Activated CD8-positive, alpha-beta T cell treated with anti-CD3 and anti-CD28 coated beads for 36 hours (primary cell): ENCODE measurements around the gene CALY. TPM values are rescaled to one million over a fixed set of nuclear protein-coding genes. Genes with fewer than 3 reads are reported as not detected.

Source experiments
- ATAC-seq: fragments of 200-7000 bp; cut with Tn5 transposase; one replicate; pipeline ENCODE4 v1.10.0; 2021; ENCODE audit warnings: mild to moderate bottlenecking, moderate library complexity
- CTCF ChIA-PET: fragments of 350-600 bp; sonication (Branson Sonifier 250); formaldehyde crosslinking; loops from one replicate; lab custom pipeline; 2021; ENCODE audit warnings: antibody characterized with exemption; lab: Charles Lee
- POLR2A ChIA-PET: fragments of 350-600 bp; sonication (Branson Sonifier 250); formaldehyde crosslinking; loops from one replicate; lab custom pipeline; 2021; ENCODE audit warnings: antibody characterized with exemption; lab: Charles Lee
- DNase-seq: peaks from one replicate; pipeline ENCODE4 v3.0.0-alpha.2; 2020
- H3K27ac Mint-ChIP-seq: one replicate; pipeline ENCODE4 v1.8.0; 2021; ENCODE audit warnings: mild to moderate bottlenecking, mixed read lengths
- H3K27me3 Mint-ChIP-seq: one replicate; pipeline ENCODE4 v1.8.0; 2021; ENCODE audit warnings: mixed read lengths
- H3K36me3 Mint-ChIP-seq: one replicate; pipeline ENCODE4 v1.8.0; 2021; ENCODE audit warnings: low read depth, mixed read lengths
- H3K4me1 Mint-ChIP-seq: one replicate; pipeline ENCODE4 v1.8.0; 2021; ENCODE audit warnings: low read depth, mixed read lengths
- H3K4me3 Mint-ChIP-seq: one replicate; pipeline ENCODE4 v1.8.0; 2021; ENCODE audit warnings: mild to moderate bottlenecking, moderate library complexity, mixed read lengths
- H3K9me3 Mint-ChIP-seq: one replicate; pipeline ENCODE4 v1.8.0; 2021; ENCODE audit warnings: mixed read lengths
- CTCF ChIP-seq: fragments of 200-600 bp; IDR thresholded peaks from one replicate; pipeline ENCODE4 v1.8.0; 2022; ENCODE audit warnings: antibody characterized with exemption, mild to moderate bottlenecking
- intact Hi-C: fragments of 100-400 bp; cut with micrococcal nuclease; formaldehyde crosslinking; loops from one replicate; pipeline ENCODE4 v1.10.0; 2022
- total RNA-seq, 2 experiments: library from RNA; stranded (reverse); gene quantifications; one replicate each; pipeline ENCODE4 v1.2.3, GENCODE V29; 2021

Gene CALY
- total RNA-seq, 2 experiments from 2014 or later: not detected

DNA sequence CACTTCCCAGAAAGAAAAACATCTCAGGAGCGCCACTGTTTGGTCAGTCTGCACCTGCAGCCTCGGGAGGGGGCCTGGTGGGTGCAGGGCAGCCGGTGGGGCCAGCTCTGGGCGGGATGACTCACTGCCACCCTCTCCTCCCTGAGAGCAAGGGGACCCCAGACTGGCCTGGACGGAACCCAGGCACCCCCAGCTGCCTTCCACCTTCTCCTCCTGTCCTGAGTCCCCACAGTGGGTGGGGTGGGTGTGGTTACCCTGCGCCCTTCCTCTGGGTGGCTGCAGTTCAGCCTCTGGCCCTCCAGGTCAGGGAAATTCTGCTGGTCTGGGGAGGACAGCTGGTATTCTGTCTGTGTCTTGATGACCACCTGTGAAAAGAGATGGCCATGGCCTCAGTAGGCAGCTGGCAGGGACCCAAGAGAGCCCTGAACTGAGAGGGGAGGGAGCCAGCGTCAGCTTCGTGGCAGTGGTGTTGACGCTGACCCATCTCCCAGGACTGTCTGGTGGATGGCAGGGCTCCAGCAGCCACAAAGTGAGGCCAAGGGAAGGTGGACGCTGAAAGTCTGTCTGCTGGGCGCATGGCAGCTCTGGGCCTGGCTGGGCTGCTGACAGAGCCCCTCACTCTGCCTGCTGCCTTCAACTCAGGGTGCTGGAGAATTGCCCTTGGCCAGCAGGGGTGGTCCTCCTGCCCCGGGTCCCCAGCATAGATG is 8.9 kb downstream of the CALY start:
- peaks cover 43% of the 10 kb centered on the region for H3K27me3 Mint-ChIP-seq
- H3K4me3 Mint-ChIP-seq: no peak overlapping the region

DNA sequence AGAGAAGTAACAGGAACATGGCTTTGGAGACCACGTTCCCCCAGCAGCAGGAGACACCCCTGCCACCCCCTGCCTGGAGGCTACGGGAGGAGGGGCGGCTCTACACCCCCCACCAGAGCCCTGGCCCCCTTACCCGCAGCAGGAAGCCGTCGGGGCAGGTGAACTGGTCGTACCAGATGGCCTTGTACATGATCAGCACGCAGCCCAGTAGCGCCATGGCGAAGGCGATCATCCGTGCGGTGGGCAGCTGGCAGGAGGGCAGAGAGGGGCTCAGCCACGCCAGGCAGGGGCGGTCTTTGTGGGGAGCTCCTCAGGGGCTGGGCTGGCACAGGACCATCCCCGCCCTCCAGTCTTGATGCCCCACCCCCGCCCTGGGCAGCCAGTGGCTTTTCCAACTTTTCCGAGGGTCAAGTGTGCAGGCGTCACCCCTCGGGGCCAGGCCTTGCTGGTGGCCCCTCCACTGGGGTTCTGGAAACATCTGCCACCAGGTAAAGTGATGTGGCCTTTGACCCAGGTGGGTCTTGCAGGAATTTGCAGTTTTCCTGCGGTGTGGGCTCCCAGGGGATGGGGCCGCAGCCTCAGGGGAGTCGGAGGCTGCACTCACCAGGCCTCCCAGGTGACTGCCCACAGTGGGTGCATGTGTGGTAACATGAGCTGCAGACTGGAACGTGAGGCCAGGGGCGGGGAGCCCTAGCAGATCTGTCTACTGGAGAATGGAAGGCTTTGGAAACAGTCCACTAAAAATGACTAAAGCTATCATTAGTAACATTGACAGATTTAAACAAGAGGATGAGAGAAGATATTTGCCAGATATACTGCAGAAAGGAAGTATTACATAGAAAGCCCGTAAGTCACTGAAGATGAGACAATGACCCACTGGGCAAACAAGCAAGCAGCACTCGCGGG is 9.7 kb downstream of the CALY start:
- Mint-ChIP-seq H3K36me3 (no peaks in the 10 kb centered on the region), H3K9me3 (no peaks in the 10 kb centered on the region), H3K4me3 (no peak overlapping the region), H3K27me3 (peaks cover 35% of the 10 kb centered on the region), H3K27ac (no peak overlapping the region), H3K4me1 (peaks cover 13% of the 10 kb centered on the region)
- CTCF ChIA-PET: interaction anchor here (1.0 to 3.3 kb wide), 3 partner anchors 12 to 64 kb away, joined by 3 to 37 read pairs (median 8); no protein-coding TSS in a partner anchor
- no peak for DNase-seq
- intact Hi-C loops: loop anchor here (5.0 kb wide), 1 partner anchor 65 kb away; the partner anchor contains the start of gene MTG1
- no peak for ATAC-seq
- TF ChIP-seq CTCF: no peak
- POLR2A ChIA-PET: no interaction called here

More for the DNA sequence above, 8.9 kb downstream of the CALY start:
- Mint-ChIP-seq H3K36me3 (no peaks in the 10 kb centered on the region), H3K4me1 (peaks cover 13% of the 10 kb centered on the region), H3K9me3 (no peaks in the 10 kb centered on the region), H3K27ac (no peak overlapping the region)
- ChIA-PET CTCF (interaction anchor here (1.0 to 4.1 kb wide), 6 partner anchors 8 to 188 kb away, joined by 3 to 37 read pairs (median 20); no protein-coding TSS in a partner anchor), POLR2A (no interaction called here)
- no peak for TF ChIP-seq CTCF
- ATAC-seq (no peak), DNase-seq (no peak)
- intact Hi-C loops: loop anchor here (5.0 kb wide), 1 partner anchor 64 kb away; the partner anchor contains the start of gene MTG1

DNA sequence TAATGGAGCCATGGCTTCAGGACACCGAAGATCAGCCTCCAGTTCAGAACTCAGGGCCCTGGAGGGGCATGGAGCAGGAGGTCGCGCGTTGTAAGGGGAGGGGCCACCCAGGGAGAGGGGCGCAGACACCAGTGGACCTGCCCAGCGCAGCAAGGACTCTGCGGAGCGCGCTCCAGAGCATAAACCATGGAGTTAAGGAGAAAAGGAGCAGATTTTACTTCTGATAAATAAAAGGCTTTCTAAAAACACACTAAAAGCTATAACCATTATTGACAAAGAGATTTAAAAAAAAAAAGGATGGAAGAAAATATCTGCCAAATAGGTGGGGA is 10.5 kb downstream of the CALY start:
- peaks cover 13% of the 10 kb centered on the region for H3K4me1 Mint-ChIP-seq
- ATAC-seq (no peak), DNase-seq (no peak)
- ChIA-PET CTCF (no interaction called here), POLR2A (no interaction called here)
- no peaks in the 10 kb centered on the region for H3K36me3 Mint-ChIP-seq
- no peak for TF ChIP-seq CTCF
- peaks cover 30% of the 10 kb centered on the region for H3K27me3 Mint-ChIP-seq
- peak overlapping the region; percentile 5 for H3K4me3 Mint-ChIP-seq
- H3K27ac Mint-ChIP-seq: no peak overlapping the region
- H3K9me3 Mint-ChIP-seq: no peaks in the 10 kb centered on the region
- intact Hi-C loops: loop anchor here (5.0 kb wide), 1 partner anchor 66 kb away; the partner anchor contains the start of gene MTG1

GRCh38 chr10:133325440-133326222 is 11.1 kb downstream of the CALY start:
- POLR2A ChIA-PET: interaction anchor here (0.7 to 1.6 kb wide), 2 partner anchors 15 to 124 kb away, joined by 3 to 5 read pairs; no protein-coding TSS in a partner anchor
- no peaks in the 10 kb centered on the region for H3K9me3 Mint-ChIP-seq
- ATAC-seq: no peak
- no peak for DNase-seq
- no peak overlapping the region for H3K27ac Mint-ChIP-seq
- intact Hi-C loops: loop anchor here (5.0 kb wide), 1 partner anchor 67 kb away; the partner anchor contains the start of gene MTG1
- TF ChIP-seq CTCF: no peak
- peak overlapping the region; percentile 43 for H3K4me3 Mint-ChIP-seq
- peaks cover 13% of the 10 kb centered on the region for H3K4me1 Mint-ChIP-seq
- CTCF ChIA-PET: interaction anchor here (1.8 kb wide), 1 partner anchor 17 kb away, joined by 6 read pairs; no protein-coding TSS in a partner anchor
- no peaks in the 10 kb centered on the region for H3K36me3 Mint-ChIP-seq
- H3K27me3 Mint-ChIP-seq: peaks cover 30% of the 10 kb centered on the region
